ENCODE data around the gene IFI27L1. TPM values are rescaled to one million over a fixed set of nuclear protein-coding genes. Genes with fewer than 3 reads are reported as not detected.

Gene IFI27L1, protein sequence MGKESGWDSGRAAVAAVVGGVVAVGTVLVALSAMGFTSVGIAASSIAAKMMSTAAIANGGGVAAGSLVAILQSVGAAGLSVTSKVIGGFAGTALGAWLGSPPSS
- total RNA-seq: 10 to 100 TPM in 3 of 5 donors, 1 to 10 TPM in 2; 7.1 to 10.4 (median 10.0) TPM
- total RNA-seq (2013): 7.4 TPM
- total RNA-seq: 0.88 to 7.5 (median 4.0) reads per million in 29 experiments

DNA sequence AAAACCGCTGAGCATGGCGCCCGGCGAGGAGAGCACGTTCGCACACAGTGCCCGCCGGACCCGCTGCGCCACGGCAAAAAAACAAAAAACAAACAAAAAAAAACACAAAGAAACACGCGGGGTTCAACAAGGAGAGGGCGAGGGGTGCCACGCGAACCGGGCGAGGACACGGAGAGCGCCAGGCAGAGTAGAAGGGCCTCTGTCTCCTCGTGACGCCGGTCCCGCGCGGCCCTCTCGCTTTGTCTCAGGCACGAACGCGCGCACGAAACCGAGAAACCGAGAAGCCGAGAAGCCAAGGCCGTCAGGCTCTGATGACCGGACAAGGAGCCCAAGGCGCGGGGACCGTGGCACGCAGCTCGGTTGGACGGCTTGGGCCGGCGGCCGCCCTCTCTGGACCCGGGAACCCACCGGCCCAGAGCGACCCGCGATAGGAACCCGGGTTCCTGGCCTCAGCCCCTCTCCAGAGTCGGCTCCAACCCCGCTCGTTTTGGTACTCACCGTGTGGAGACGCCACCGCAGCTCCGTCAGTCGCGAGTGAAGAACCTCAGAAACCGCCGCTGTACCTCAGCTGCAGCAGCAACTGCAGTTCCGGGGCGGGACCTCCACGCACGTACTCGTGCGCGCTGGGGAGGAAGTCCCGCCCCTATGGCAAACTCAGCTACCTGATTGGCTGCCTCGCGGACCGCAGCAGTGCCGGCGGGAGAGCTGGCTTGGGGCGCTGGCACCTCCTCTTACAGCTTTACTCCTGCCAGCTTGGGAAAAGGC is at the start of gene IFI27L1, which contains the start of gene DDX24:
TSS of gene IFI27L1 (plus strand) at position 690 of the 765 bp plus-strand sequence. CDS start 15,628 bp downstream, outside the sequence.
TSS of gene DDX24 (minus strand) at position 582 of the 765 bp plus-strand sequence. CDS start 1,460 bp downstream, outside the sequence.
- peaks cover 3 to 21% of the 10 kb centered on the region in 2 donors for H3K36me3 ChIP-seq (ENCODE audit: control insufficient read depth in 2 of 2, extremely low read depth in 1 of 2, insufficient read depth in 1 of 2, low read length in 1 of 2)
- Mint-ChIP-seq H3K27me3 (no peaks in the 10 kb centered on the region), H3K9me3 (no peaks in the 10 kb centered on the region), H3K4me3 (peak within 1 kb of the TSS; percentile 99 to 100 (median 100)), H3K4me1 (peaks cover 47 to 53% (median 50%) of the 10 kb centered on the region in 3 donors), H3K27ac (peak within 1 kb of the TSS; percentile 98 to 99), H3K36me3 (peaks cover 34% of the 10 kb centered on the region)
- H3K4me3 ChIP-seq (ENCODE audit: control insufficient read depth in 1 of 2, extremely low read depth in 1 of 2, low read length in 1 of 2): peak within 1 kb of the TSS; percentile 96 to 100
- ATAC-seq (replicated peaks in 1 of 4) (peak; percentile 97 to 99 (median 98)), DNase-seq (peak; percentile 87 to 99 (median 96))
- no peaks in the 10 kb centered on the region for H3K9me3 ChIP-seq
- peaks cover 30 to 31% of the 10 kb centered on the region in 2 experiments for H3K4me1 ChIP-seq (ENCODE audit: control insufficient read depth in 1 of 2, extremely low read depth in 1 of 2, insufficient read depth in 2 of 2, low read length in 2 of 2)
- POLR2A ChIA-PET: interaction anchor here (0.6 to 1.2 kb wide), 11 partner anchors 14 to 101 kb away, joined by 3 to 5 read pairs (median 3); partner anchors contain the start of gene IFI27L2 (in 1 of the 2)
- H3K27me3 ChIP-seq (replicated peaks in 1 of 2; ENCODE audit: control insufficient read depth in 2 of 2, extremely low read depth in 1 of 2, insufficient read depth in 2 of 2, low read length in 1 of 2): no peaks in the 10 kb centered on the region
- CTCF ChIA-PET: interaction anchor here in 1 of 2 donors (0.8 to 4.3 kb wide), 8 partner anchors 10 to 99 kb away, joined by 3 to 20 read pairs (median 5); partner anchors contain the start of genes IFI27L2 and OTUB2
- WGBS (ENCODE audit: insufficient coverage): under 1% methylated on average over 68 of the region's 77 CpGs
- H3K27ac ChIP-seq (ENCODE audit: low read length): peak within 1 kb of the TSS; percentile 94

DNA sequence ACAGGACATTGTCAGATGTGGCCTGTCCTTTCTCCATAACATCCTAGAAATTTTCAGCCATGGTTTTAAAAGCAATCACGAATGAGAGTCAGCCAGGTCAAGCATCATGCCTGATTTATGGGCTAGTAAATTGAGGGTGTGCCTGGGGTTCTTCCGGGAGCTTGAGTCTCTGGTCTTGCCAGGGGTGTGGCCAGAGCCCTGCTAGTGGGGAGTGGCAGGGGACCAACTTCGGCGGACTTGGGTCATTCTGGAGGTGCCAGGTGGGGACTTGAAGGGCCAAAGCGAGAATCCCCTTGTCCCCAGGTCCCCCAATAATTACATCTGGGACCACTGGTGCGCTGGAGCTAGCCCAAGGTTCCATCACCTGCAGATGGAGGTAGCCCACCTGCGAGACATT is 49.2 kb upstream of the IFI27L1 start:
- Histone ChIP-seq H3K36me3 (ENCODE audit: control insufficient read depth in 2 of 2, extremely low read depth in 1 of 2, insufficient read depth in 1 of 2, low read length in 1 of 2) (no peaks in the 10 kb centered on the region), H3K4me3 (ENCODE audit: control insufficient read depth in 1 of 2, extremely low read depth in 1 of 2, low read length in 1 of 2) (no peak overlapping the region), H3K27ac (ENCODE audit: low read length) (no peak overlapping the region), H3K4me1 (ENCODE audit: control insufficient read depth in 1 of 2, extremely low read depth in 1 of 2, insufficient read depth in 2 of 2, low read length in 2 of 2) (peaks cover 0 to 23% of the 10 kb centered on the region in 2 experiments), H3K27me3 (replicated peaks in 1 of 2; ENCODE audit: control insufficient read depth in 2 of 2, extremely low read depth in 1 of 2, insufficient read depth in 2 of 2, low read length in 1 of 2) (peaks cover 0 to 10% of the 10 kb centered on the region in 2 experiments), H3K9me3 (no peaks in the 10 kb centered on the region)
- H3K4me3 Mint-ChIP-seq: no peak overlapping the region
- no CpG with 5 or more reads among the region's 7 CpGs for WGBS (ENCODE audit: insufficient coverage)
- H3K36me3 Mint-ChIP-seq: no peaks in the 10 kb centered on the region
- no peak for DNase-seq
- H3K27ac Mint-ChIP-seq: no peak overlapping the region
- no peaks in the 10 kb centered on the region for H3K9me3 Mint-ChIP-seq
- ATAC-seq (replicated peaks in 1 of 4): no peak
- H3K4me1 Mint-ChIP-seq: peaks cover 22 to 25% (median 23%) of the 10 kb centered on the region in 3 donors
- H3K27me3 Mint-ChIP-seq: no peaks in the 10 kb centered on the region
- POLR2A ChIA-PET: no interaction called here
- CTCF ChIA-PET: no interaction called here

DNA sequence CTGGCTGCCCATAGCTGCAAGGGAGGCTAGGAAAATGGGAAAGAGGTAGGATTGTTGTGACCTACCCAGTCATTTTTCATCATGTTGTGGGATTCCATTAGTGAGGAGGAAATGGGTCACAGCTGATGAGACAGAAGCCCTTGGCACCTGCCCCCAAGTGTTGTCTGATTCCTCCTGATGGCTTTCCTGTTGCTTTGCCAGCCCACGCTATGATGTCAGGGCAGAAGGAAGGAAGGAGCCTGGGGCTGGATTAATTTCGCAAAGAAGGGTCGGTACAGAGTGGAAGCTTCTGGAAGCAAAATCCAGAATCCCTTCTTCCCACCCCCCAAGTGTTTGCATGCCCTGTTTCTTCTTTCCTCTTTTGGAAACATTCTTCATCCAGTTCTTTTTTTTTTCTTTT is 46.2 kb upstream of the IFI27L1 start:
- ATAC-seq (replicated peaks in 1 of 4) (no peak), DNase-seq (no peak)
- Mint-ChIP-seq H3K9me3 (no peaks in the 10 kb centered on the region), H3K36me3 (no peaks in the 10 kb centered on the region), H3K4me3 (no peak overlapping the region), H3K4me1 (peaks cover 3 to 5% (median 4%) of the 10 kb centered on the region in 3 donors), H3K27me3 (no peaks in the 10 kb centered on the region), H3K27ac (no peak overlapping the region)
- H3K27ac ChIP-seq (ENCODE audit: low read length): no peak overlapping the region
- no peak overlapping the region for H3K4me3 ChIP-seq (ENCODE audit: control insufficient read depth in 1 of 2, extremely low read depth in 1 of 2, low read length in 1 of 2)
- no CpG with 5 or more reads among the region's 3 CpGs for WGBS (ENCODE audit: insufficient coverage)
- CTCF ChIA-PET: interaction anchor here (0.6 to 3.4 kb wide), 18 partner anchors 9 to 147 kb away, joined by 3 to 50 read pairs (median 4); partner anchors contain the start of gene OTUB2 (in 1 of the 2)
- H3K27me3 ChIP-seq (replicated peaks in 1 of 2; ENCODE audit: control insufficient read depth in 2 of 2, extremely low read depth in 1 of 2, insufficient read depth in 2 of 2, low read length in 1 of 2): peaks cover 0 to 5% of the 10 kb centered on the region in 2 experiments
- peaks cover 0 to 5% of the 10 kb centered on the region in 2 experiments for H3K4me1 ChIP-seq (ENCODE audit: control insufficient read depth in 1 of 2, extremely low read depth in 1 of 2, insufficient read depth in 2 of 2, low read length in 2 of 2)
- no peaks in the 10 kb centered on the region for H3K36me3 ChIP-seq (ENCODE audit: control insufficient read depth in 2 of 2, extremely low read depth in 1 of 2, insufficient read depth in 1 of 2, low read length in 1 of 2)
- no peaks in the 10 kb centered on the region for H3K9me3 ChIP-seq
- POLR2A ChIA-PET: no interaction called here

DNA sequence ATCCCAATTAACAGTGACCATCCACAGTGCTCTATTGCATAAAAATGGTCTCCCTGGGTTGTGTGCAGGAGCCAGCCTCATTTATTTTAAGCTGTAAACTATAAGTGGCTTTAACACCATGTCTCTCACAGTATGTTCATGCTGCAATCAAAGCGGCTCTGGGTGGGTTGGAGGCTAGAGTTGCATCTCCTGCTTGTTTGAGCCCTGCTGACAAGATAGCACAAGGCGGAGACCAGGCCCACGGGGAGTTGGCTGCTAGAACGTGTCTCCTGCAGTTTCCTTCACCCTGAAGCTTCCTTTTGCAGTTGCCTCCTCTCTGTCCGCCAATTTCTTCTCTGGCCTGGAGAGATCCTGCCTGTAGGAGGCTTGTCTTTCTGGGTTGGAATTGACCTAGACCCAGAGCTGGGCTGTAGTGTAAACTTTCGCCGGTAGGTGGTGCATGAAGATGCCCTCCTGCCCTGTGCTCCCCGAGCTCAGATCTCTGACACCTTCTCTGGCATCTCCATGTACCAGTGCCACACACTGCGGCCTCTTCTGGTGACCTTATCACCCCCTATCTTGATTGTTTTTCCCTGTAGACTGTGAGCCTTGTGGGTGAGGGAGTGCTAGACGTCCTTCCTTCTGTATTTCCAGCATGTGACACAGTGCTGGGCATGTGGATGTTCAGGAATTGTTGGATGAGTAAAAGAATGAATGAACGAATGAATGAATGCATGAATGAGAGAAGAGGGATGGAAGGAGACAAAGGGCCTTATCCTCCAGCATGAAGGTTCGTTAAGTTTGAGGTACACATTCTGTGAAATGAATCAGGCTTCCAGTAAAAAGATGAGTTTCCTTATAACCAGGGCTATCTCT is 44.6 kb upstream of the IFI27L1 start:
- ChIA-PET POLR2A (no interaction called here), CTCF (interaction anchor here (0.6 to 3.4 kb wide), 28 partner anchors 9 to 450 kb away, joined by 3 to 50 read pairs (median 5); partner anchors contain the start of genes DDX24 (in 1 of the 2), IFI27L1 (in 1 of the 2), IFI27L2 (in 1 of the 2) and OTUB2 (in 1 of the 2))
- no peaks in the 10 kb centered on the region for H3K9me3 Mint-ChIP-seq

DNA sequence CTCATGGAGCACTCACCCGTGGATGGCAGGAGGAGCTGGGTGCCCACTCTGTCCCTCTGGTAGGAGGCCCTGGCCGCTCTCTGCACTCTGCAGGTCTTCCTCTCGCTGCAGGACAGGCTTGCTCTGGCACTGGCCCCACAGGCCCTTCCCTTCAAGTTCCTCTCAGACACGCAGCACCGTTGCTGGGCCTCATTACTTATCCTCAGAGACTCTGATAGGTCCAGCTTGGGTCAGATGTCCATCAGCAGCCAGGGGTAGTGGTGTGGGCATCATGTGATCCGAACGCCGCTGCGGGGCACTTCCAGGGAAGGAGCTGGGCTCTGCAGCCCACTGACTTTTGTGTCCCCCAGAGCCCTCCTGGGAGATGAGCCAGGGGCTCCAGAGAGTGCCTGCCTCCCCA is 43.2 kb upstream of the IFI27L1 start:
- H3K27me3 ChIP-seq (replicated peaks in 1 of 2; ENCODE audit: control insufficient read depth in 2 of 2, extremely low read depth in 1 of 2, insufficient read depth in 2 of 2, low read length in 1 of 2): peaks cover 0 to 5% of the 10 kb centered on the region in 2 experiments
- Mint-ChIP-seq H3K4me1 (peaks cover 3 to 12% (median 4%) of the 10 kb centered on the region in 3 donors), H3K9me3 (no peaks in the 10 kb centered on the region), H3K27ac (no peak overlapping the region), H3K4me3 (no peak overlapping the region), H3K27me3 (no peaks in the 10 kb centered on the region), H3K36me3 (no peaks in the 10 kb centered on the region)
- H3K36me3 ChIP-seq (ENCODE audit: control insufficient read depth in 2 of 2, extremely low read depth in 1 of 2, insufficient read depth in 1 of 2, low read length in 1 of 2): no peaks in the 10 kb centered on the region
- ATAC-seq (replicated peaks in 1 of 4) (no peak), DNase-seq (no peak)
- ChIA-PET POLR2A (no interaction called here), CTCF (interaction anchor here (0.7 to 3.1 kb wide), 5 partner anchors 9 to 142 kb away, joined by 3 to 33 read pairs (median 6); no protein-coding TSS in a partner anchor)
- H3K4me3 ChIP-seq (ENCODE audit: control insufficient read depth in 1 of 2, extremely low read depth in 1 of 2, low read length in 1 of 2): no peak overlapping the region
- 84% methylated on average over 6 of the region's 9 CpGs for WGBS (ENCODE audit: insufficient coverage)
- H3K9me3 ChIP-seq: no peaks in the 10 kb centered on the region
- H3K27ac ChIP-seq (ENCODE audit: low read length): no peak overlapping the region
- peaks cover 0 to 5% of the 10 kb centered on the region in 2 experiments for H3K4me1 ChIP-seq (ENCODE audit: control insufficient read depth in 1 of 2, extremely low read depth in 1 of 2, insufficient read depth in 2 of 2, low read length in 2 of 2)

More for the DNA sequence above, 44.6 kb upstream of the IFI27L1 start:
- Mint-ChIP-seq H3K27me3 (no peaks in the 10 kb centered on the region), H3K4me1 (peaks cover 3 to 12% (median 4%) of the 10 kb centered on the region in 3 donors), H3K4me3 (no peak overlapping the region), H3K36me3 (no peaks in the 10 kb centered on the region), H3K27ac (no peak overlapping the region)
- 35% methylated on average over 10 of the region's 12 CpGs for WGBS (ENCODE audit: insufficient coverage)
- no peaks in the 10 kb centered on the region for H3K9me3 ChIP-seq
- H3K4me3 ChIP-seq (ENCODE audit: control insufficient read depth in 1 of 2, extremely low read depth in 1 of 2, low read length in 1 of 2): no peak overlapping the region
- H3K27ac ChIP-seq (ENCODE audit: low read length): no peak overlapping the region
- peak; percentile 32 to 85 (median 67) for DNase-seq
- peak; percentile 70 to 92 (median 86) for ATAC-seq (replicated peaks in 1 of 4)
- peaks cover 0 to 5% of the 10 kb centered on the region in 2 experiments for H3K4me1 ChIP-seq (ENCODE audit: control insufficient read depth in 1 of 2, extremely low read depth in 1 of 2, insufficient read depth in 2 of 2, low read length in 2 of 2)
- no peaks in the 10 kb centered on the region for H3K36me3 ChIP-seq (ENCODE audit: control insufficient read depth in 2 of 2, extremely low read depth in 1 of 2, insufficient read depth in 1 of 2, low read length in 1 of 2)
- H3K27me3 ChIP-seq (replicated peaks in 1 of 2; ENCODE audit: control insufficient read depth in 2 of 2, extremely low read depth in 1 of 2, insufficient read depth in 2 of 2, low read length in 1 of 2): peaks cover 0 to 5% of the 10 kb centered on the region in 2 experiments
